Measurements from ENCODE around the gene ACOXL.

- no peak for TF ChIP-seq POLR2A (IDR thresholded peaks at IDR 0.05; ENCODE audit: low read depth, low read length)
- TF ChIP-seq POLR2AphosphoS5 (IDR thresholded peaks at IDR 0.05; ENCODE audit: low read depth, low read length) = no peak
- no peak for TF ChIP-seq TAF1 (IDR thresholded peaks at IDR 0.05; ENCODE audit: low read depth, low read length)
These were observed 70.0 kb downstream of the ACOXL start for GRCh38 chr2:110802208-110802932.
